CD4-positive, alpha-beta T cell treated with Interleukin-12 subunit alpha and Interleukin-12 subunit beta, for 1 hour (primary cell): ENCODE data around the gene LYPD5.
A peak's percentile ranks its signal among the peaks of the same experiment; 100 is the strongest.

Source experiments
- DNase-seq: peaks from one replicate; pipeline ENCODE4 v3.0.0-alpha.2; 2020

LYPD5 gene

DNA sequence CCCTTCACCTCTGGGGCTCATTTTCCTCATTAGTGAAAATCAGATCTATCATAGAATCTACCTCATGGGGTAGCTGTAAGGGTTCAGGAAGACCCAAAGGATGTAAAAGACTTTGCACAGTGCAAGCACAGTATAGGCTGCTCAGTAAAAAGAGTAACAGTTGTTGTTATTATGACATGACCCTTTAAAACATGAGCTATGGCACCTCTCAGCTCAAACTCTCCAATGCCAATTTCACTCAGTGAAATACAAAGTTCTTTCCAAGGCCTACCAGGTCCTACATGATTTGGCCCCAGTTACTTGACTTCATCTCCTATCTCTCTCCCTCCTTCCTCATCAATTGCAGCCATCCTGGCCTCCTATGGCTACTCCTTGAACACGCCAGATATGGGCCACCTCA lies 52.3 kb downstream of the LYPD5 start:
- DNase-seq, result no peak

DNA sequence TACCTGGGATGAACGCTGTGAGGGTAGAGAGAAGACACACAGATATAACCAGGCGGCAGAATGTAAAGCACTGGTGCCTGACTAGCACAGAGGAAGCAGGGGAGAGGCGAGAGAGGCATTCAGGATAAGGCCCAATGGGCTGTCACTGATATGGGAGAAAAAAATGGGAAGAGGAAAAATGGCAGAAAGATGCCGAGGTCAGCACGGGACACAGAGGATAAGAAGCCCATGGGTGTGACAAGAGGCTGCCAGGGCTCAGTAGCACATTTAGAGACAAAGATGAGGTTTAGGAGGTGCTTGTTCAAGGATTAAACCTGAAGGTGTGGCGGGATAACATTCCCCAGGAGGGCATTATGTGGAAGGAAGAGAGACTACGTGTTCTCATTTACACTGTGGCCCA lies 53.1 kb downstream of the LYPD5 start:
- no peak for DNase-seq

DNA sequence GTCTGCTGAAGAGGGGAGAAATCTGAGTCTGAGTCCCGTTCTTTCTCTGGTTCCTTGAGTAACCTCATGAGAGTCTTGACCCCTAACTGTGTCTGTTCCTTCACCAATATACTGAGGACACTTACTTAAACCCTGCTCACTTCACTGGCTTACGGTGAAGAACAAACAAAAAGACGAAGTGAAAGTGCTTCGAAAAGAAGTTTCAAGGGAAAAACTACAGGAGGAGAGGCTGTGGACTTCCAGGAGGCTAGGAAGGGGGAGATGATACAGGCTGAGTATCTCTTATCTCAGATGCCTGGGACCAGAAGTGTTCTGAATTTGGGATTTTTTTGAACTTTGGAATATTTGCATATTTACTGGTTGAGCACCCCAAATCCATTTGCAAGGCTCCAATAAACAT lies 53.6 kb downstream of the LYPD5 start:
- DNase-seq, result no peak

DNA sequence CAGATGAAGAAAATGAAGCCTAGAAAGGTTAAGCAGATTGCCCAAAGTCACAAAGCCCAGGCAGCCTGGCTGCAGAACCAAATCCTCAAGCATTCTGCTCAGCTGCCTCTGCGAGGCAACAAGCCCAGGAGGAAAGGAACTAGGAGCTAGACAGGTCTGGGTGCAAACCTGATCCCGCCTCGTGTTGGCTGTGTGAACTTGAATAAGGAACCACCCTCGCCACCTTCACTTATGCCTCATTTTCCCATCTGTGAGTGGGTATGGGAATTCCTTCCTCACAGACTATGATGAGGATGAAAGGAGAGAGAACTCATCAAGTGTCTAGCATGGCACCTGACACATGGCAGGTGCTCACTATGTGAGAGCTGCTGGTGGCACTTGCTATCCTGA lies 54.0 kb downstream of the LYPD5 start:
- DNase-seq, result no peak

DNA sequence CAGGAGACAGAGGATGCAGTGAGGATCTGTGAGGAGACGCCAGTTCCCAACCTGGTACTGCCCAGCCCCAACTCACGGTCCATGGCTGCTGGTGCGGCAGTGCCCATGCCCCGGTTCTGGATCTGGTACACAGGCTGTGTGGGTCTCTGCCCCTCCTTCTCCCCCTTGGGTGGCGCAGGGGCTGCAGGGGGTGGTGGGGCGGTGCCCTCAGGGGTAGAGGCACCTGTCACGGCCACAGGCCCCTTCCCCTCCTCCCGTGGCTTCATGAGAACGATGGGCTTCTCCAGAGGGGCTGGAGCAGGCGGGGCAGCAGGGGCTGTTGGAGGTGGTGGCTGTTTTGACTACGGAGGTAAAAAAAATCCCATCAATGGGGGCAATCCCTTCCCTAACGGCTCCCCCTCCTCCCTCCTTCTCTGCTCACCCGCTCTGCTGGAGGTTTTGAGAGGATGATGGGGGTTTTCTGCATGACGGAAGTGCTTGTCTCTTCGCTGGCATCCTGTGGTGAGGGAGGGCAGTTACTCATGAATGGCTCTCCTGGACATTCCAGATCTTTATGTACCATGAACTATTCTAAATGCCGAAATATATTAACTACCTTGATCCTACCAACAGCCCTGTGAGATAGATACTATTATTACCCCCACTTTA lies 54.6 kb downstream of the LYPD5 start:
- DNase-seq, result peak; percentile 44
